HG02610 (cell line): Measurements from ENCODE around the gene TYW1B.
"Not testable (repeated sequence)": the region's sequence is repeated elsewhere in the genome, so short reads cannot be mapped to it uniquely, and the experiment has no call there.

ENCODE experiments used
- ATAC-seq: cut with Tn5 transposase; IDR thresholded peaks from one replicate; pipeline ENCODE4 v1.9.1; 2021; ENCODE audit warnings: mild to moderate bottlenecking, moderate library complexity; ENCODE audit not compliant: unreplicated experiment

The TYW1B gene

GRCh38 chr7:72706521-72706920, 121.5 kb downstream of the TYW1B start:
- no peak for ATAC-seq

GRCh38 chr7:72705693-72706092, 122.3 kb downstream of the TYW1B start:
- not testable (repeated sequence) for ATAC-seq

GRCh38 chr7:72704894-72705293, 123.1 kb downstream of the TYW1B start:
- ATAC-seq, result no peak

- ATAC-seq, result not testable (repeated sequence)
Measured at GRCh38 chr7:72700548-72700947, 127.5 kb downstream of the TYW1B start.

- not testable (repeated sequence) for ATAC-seq
Measured at GRCh38 chr7:72697066-72697465, 130.9 kb downstream of the TYW1B start.

GRCh38 chr7:72696643-72697042, 131.4 kb downstream of the TYW1B start:
- ATAC-seq, result not testable (repeated sequence)

GRCh38 chr7:72695482-72695881, 132.5 kb downstream of the TYW1B start:
- ATAC-seq, result not testable (repeated sequence)

- not testable (repeated sequence) for ATAC-seq
Measured at GRCh38 chr7:72691442-72691841, 136.6 kb downstream of the TYW1B start.

- ATAC-seq, result not testable (repeated sequence)
Measured at GRCh38 chr7:72690177-72690576, 137.8 kb downstream of the TYW1B start.

- ATAC-seq, result not testable (repeated sequence)
Measured at GRCh38 chr7:72689344-72689743, 138.7 kb downstream of the TYW1B start.

GRCh38 chr7:72681211-72681610, 146.8 kb downstream of the TYW1B start:
- ATAC-seq, result not testable (repeated sequence)

GRCh38 chr7:72676880-72677279, 151.1 kb downstream of the TYW1B start:
- peak; percentile 92 for ATAC-seq

- peak; percentile 11 for ATAC-seq
Measured at GRCh38 chr7:72676086-72676690, 151.8 kb downstream of the TYW1B start.

- not testable (repeated sequence) for ATAC-seq
Measured at GRCh38 chr7:72675686-72676085, 152.3 kb downstream of the TYW1B start.

GRCh38 chr7:72674394-72674793, 153.6 kb downstream of the TYW1B start:
- no peak for ATAC-seq

GRCh38 chr7:72670850-72671249, 157.2 kb downstream of the TYW1B start:
- not testable (repeated sequence) for ATAC-seq

- ATAC-seq, result not testable (repeated sequence)
Measured at GRCh38 chr7:72668435-72668834, 159.6 kb downstream of the TYW1B start.

GRCh38 chr7:72667049-72667448, 161.0 kb downstream of the TYW1B start:
- ATAC-seq, result not testable (repeated sequence)

- peak; percentile 62 for ATAC-seq
Measured at GRCh38 chr7:72648574-72648973, 179.4 kb downstream of the TYW1B start.

GRCh38 chr7:72643708-72644107, 184.3 kb downstream of the TYW1B start:
- not testable (repeated sequence) for ATAC-seq

- not testable (repeated sequence) for ATAC-seq
Measured at GRCh38 chr7:72641485-72642248, 186.3 kb downstream of the TYW1B start.

GRCh38 chr7:72640740-72641139, 187.3 kb downstream of the TYW1B start:
- ATAC-seq, result not testable (repeated sequence)
